Measurements from ENCODE around the gene MBD1.

GRCh38 chr18:50285071-50285470 lies 3.7 kb upstream of the MBD1 start:
- TF ChIP-seq, protein P1, sequence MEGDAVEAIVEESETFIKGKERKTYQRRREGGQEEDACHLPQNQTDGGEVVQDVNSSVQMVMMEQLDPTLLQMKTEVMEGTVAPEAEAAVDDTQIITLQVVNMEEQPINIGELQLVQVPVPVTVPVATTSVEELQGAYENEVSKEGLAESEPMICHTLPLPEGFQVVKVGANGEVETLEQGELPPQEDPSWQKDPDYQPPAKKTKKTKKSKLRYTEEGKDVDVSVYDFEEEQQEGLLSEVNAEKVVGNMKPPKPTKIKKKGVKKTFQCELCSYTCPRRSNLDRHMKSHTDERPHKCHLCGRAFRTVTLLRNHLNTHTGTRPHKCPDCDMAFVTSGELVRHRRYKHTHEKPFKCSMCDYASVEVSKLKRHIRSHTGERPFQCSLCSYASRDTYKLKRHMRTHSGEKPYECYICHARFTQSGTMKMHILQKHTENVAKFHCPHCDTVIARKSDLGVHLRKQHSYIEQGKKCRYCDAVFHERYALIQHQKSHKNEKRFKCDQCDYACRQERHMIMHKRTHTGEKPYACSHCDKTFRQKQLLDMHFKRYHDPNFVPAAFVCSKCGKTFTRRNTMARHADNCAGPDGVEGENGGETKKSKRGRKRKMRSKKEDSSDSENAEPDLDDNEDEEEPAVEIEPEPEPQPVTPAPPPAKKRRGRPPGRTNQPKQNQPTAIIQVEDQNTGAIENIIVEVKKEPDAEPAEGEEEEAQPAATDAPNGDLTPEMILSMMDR (CRISPR knock-in tag; IDR thresholded peaks at IDR 0.05): no peak
- TF ChIP-seq KDM4B (CRISPR knock-in tag; IDR thresholded peaks at IDR 0.05) (no peak), ZNF317 (CRISPR knock-in tag; IDR thresholded peaks at IDR 0.05) (no peak), FOXK2 (IDR thresholded peaks at IDR 0.05) (no peak), PBX3 (CRISPR knock-in tag; IDR thresholded peaks at IDR 0.05; ENCODE audit: borderline replicate concordance) (no peak), ARNT (IDR thresholded peaks at IDR 0.05) (no peak), PCBP2 (optimal IDR thresholded peaks at IDR 0.05; ENCODE audit: low read depth, low read length, poor library complexity, severe bottlenecking) (no peak), POLR2A (IDR thresholded peaks at IDR 0.05; ENCODE audit: insufficient read depth in 1 of 2, low read depth in 2 of 2, low read length in 2 of 2) (no peak)
- TF ChIP-seq, protein P2, sequence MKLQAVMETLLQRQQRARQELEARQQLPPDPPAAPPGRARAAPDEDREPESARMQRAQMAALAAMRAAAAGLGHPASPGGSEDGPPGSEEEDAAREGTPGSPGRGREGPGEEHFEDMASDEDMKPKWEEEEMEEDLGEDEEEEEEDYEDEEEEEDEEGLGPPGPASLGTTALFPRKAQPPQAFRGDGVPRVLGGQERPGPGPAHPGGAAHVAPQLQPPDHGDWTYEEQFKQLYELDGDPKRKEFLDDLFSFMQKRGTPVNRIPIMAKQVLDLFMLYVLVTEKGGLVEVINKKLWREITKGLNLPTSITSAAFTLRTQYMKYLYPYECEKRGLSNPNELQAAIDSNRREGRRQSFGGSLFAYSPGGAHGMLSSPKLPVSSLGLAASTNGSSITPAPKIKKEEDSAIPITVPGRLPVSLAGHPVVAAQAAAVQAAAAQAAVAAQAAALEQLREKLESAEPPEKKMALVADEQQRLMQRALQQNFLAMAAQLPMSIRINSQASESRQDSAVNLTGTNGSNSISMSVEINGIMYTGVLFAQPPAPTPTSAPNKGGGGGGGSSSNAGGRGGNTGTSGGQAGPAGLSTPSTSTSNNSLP (IDR thresholded peaks at IDR 0.05; ENCODE audit: low read depth, low read length): no peak
- TF ChIP-seq, protein P3, sequence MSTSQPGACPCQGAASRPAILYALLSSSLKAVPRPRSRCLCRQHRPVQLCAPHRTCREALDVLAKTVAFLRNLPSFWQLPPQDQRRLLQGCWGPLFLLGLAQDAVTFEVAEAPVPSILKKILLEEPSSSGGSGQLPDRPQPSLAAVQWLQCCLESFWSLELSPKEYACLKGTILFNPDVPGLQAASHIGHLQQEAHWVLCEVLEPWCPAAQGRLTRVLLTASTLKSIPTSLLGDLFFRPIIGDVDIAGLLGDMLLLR (CRISPR knock-in tag; IDR thresholded peaks at IDR 0.05): no peak
- TF ChIP-seq, protein P4, sequence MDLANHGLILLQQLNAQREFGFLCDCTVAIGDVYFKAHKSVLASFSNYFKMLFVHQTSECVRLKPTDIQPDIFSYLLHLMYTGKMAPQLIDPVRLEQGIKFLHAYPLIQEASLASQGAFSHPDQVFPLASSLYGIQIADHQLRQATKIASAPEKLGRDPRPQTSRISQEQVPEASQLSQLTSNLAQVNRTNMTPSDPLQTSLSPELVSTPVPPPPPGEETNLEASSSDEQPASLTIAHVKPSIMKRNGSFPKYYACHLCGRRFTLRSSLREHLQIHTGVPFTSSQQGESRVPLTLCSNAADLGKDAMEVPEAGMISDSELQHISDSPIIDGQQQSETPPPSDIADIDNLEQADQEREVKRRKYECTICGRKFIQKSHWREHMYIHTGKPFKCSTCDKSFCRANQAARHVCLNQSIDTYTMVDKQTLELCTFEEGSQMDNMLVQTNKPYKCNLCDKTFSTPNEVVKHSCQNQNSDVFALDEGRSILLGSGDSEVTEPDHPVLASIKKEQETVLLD (CRISPR knock-in tag; IDR thresholded peaks at IDR 0.05; ENCODE audit: low read depth): no peak

Measured in HepG2 (cell line).